Large intestine (tissue), 3 donors: ENCODE measurements around the gene MROH9. TPM values are rescaled to one million over a fixed set of nuclear protein-coding genes. Genes with fewer than 3 reads are reported as not detected.

Experiments used
- DNase-seq, 2 donors: peaks; one replicate each; pipeline versions ENCODE4 v3.0.0 to v3.0.0-alpha.2; 2013
- H3K27ac ChIP-seq: one replicate; pipeline ENCODE4 v1.5.1; 2013; ENCODE audit warnings: low read length
- H3K27me3 ChIP-seq: 2 replicates; pipeline ENCODE4 v1.6.1; 2013; ENCODE audit warnings: low read length; ENCODE audit not compliant: control insufficient read depth, insufficient read depth
- H3K36me3 ChIP-seq: 2 replicates; pipeline ENCODE4 v1.6.1; 2013; ENCODE audit warnings: low read length; ENCODE audit not compliant: control insufficient read depth, insufficient read depth
- H3K4me1 ChIP-seq: one replicate; pipeline ENCODE4 v1.6.1; 2013; ENCODE audit warnings: low read length; ENCODE audit not compliant: control insufficient read depth, insufficient read depth
- H3K4me3 ChIP-seq: one replicate; pipeline ENCODE4 v1.5.1; 2013; ENCODE audit warnings: low read length
- H3K9me3 ChIP-seq: one replicate; pipeline ENCODE4 v1.6.1; 2013; ENCODE audit warnings: mild to moderate bottlenecking, low read depth, low read length, moderate library complexity; ENCODE audit not compliant: control insufficient read depth
- WGBS: methylation state at CpG from one replicate; pipeline ENCODE4 v1.1.5; 2013; ENCODE audit warnings: low lambda C conversion rate; ENCODE audit not compliant: insufficient coverage; 5-methylcytosine and 5-hydroxymethylcytosine counted together
- polyA plus RNA-seq: library from polyadenylated mRNA; unstranded; fragments of 120-200 nt; gene quantifications from one replicate; pipeline ENCODE4 v1.2.1, GENCODE V29; 2013

MROH9 gene
- polyA plus RNA-seq, 1 donor, result not detected

GRCh38 chr1:171109966-171110365, 174.6 kb downstream of the MROH9 start:
- no peak overlapping the region for H3K4me3 ChIP-seq
- no peak overlapping the region for H3K27ac ChIP-seq
- no peak for DNase-seq
- no peaks in the 10 kb centered on the region for H3K4me1 ChIP-seq
- no peaks in the 10 kb centered on the region for H3K27me3 ChIP-seq
- 98% methylated on average over 6 of the region's 7 CpGs for WGBS
- H3K9me3 ChIP-seq, result no peaks in the 10 kb centered on the region
- no peaks in the 10 kb centered on the region for H3K36me3 ChIP-seq

DNA sequence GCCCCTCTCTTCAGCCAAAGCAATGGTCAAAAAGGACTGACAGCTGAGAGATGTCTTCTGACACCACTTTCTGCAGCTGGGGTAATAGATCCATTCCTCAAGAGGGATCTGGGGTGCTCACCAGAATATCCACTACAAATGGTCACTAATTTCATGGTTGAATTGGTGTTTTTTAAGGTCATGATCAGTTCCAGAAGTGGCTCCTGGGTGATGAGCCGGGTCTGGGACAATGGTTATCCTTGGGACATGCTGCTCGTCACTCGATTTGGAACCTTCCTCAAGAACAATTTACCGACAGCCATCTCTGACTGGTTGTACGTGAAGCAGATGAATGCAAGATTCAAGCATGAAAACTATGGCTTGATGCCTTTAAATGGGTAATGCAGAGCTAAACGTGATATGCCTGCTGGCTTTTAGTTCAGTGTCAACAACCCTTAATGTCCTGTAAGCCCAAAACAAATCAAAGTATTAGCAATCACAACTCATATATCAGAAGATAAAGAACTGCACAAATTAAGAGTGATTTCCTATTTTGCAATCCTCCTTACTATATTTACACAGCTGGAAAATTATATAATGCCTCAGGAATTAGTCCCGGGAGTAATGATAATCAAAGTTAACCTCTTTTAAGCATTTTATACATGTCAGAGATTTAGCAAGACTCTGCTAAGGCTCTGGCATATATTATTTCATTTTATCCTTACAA, 175.4 kb downstream of the MROH9 start:
- WGBS, result no CpG with 5 or more reads among the region's 7 CpGs
- DNase-seq, result no peak
- no peaks in the 10 kb centered on the region for H3K9me3 ChIP-seq
- H3K4me1 ChIP-seq, result no peaks in the 10 kb centered on the region
- H3K27ac ChIP-seq, result no peak overlapping the region
- no peaks in the 10 kb centered on the region for H3K36me3 ChIP-seq
- no peak overlapping the region for H3K4me3 ChIP-seq
- no peaks in the 10 kb centered on the region for H3K27me3 ChIP-seq

GRCh38 chr1:171112119-171112518, 176.8 kb downstream of the MROH9 start:
- Histone ChIP-seq H3K27ac (no peak overlapping the region), H3K9me3 (no peaks in the 10 kb centered on the region), H3K4me1 (no peaks in the 10 kb centered on the region), H3K36me3 (no peaks in the 10 kb centered on the region), H3K27me3 (no peaks in the 10 kb centered on the region), H3K4me3 (no peak overlapping the region)
- DNase-seq, result no peak
- WGBS, result 67% methylated on average over 1 of the region's 3 CpGs

DNA sequence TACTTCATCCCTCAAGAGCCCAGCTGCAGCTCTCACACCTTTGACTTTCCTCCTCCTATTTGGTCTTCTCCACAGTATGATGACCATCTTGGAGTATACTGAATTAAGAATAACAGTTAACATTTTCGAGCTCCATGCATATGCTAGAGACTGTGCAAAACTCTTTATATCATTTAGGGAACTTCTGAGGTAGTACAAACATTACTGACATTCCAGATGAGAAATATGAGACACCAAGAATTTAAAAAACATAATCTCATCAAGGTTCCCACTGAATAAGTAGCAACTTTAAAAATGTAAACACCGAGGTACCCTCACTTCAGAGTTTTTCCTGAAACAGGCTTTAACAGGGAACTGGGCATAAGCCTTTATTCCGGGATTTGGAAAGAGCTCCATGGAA, 178.0 kb downstream of the MROH9 start:
- Histone ChIP-seq H3K36me3 (no peaks in the 10 kb centered on the region), H3K4me3 (no peak overlapping the region), H3K4me1 (no peaks in the 10 kb centered on the region), H3K27ac (no peak overlapping the region), H3K9me3 (no peaks in the 10 kb centered on the region), H3K27me3 (no peaks in the 10 kb centered on the region)
- no peak for DNase-seq
- WGBS, result 75% methylated on average over 1 of the region's 3 CpGs

Other genes starting within 250 kb of the MROH9 start
- gene FMO3, start 155.4 kb downstream of the MROH9 start, polyA plus RNA-seq, result 0.19 TPM
- gene FMO2, start 249.8 kb downstream of the MROH9 start, polyA plus RNA-seq, result 0.28 TPM